Liver (tissue), 3 donors: ENCODE results near the gene LDB2.
"Not testable (repeated sequence)": the region's sequence is repeated elsewhere in the genome, so short reads cannot be mapped to it uniquely, and the experiment has no call there.

Experiments used
- CTCF ChIP-seq: fragments of 150-350 bp; IDR thresholded peaks from 2 replicates; pipeline ENCODE4 v1.5.1; 2017; ENCODE audit warnings: improper control_type of control experiment, low read depth, low read length; ENCODE audit not compliant: missing input control
- EGR1 ChIP-seq, 2 donors: IDR thresholded peaks; 2 replicates each; pipeline ENCODE4 v1.6.1; 2016 to 2018; ENCODE audit warnings: antibody characterized with exemption in 2 of 2, low read depth in 2 of 2
- RAD21 ChIP-seq, 2 donors: IDR thresholded peaks; 2 replicates each; pipeline ENCODE4 v1.6.1; 2016; ENCODE audit warnings: antibody characterized with exemption in 2 of 2, mild to moderate bottlenecking in 2 of 2
- REST ChIP-seq: IDR thresholded peaks from 2 replicates; pipeline ENCODE4 v1.6.1; 2016; ENCODE audit warnings: antibody characterized with exemption, mild to moderate bottlenecking
- TAF1 ChIP-seq: conservative IDR thresholded peaks from 2 replicates; pipeline ENCODE4 v1.6.1; 2016; ENCODE audit warnings: antibody characterized with exemption, mild to moderate bottlenecking
- YY1 ChIP-seq: IDR thresholded peaks from 2 replicates; pipeline ENCODE4 v1.6.1; 2016; ENCODE audit warnings: antibody characterized with exemption, mild to moderate bottlenecking
- donor health status: healthy.
- donor health status: healthy.

- not testable (repeated sequence) for TF ChIP-seq CTCF; TAF1; RAD21 (IDR thresholded peaks at IDR 0.05); EGR1 (IDR thresholded peaks at IDR 0.05; ENCODE audit: low read depth in 2 of 2); REST; YY1
These were observed 269.2 kb downstream of the LDB2 start for GRCh38 chr4:16629274-16629673.
